ENCODE measurements around the gene TGIF2LY. TPM values are rescaled to one million over a fixed set of nuclear protein-coding genes. Genes with fewer than 3 reads are reported as not detected.

Gene TGIF2LY
- total RNA-seq, result not detected in 2 replicates

DNA sequence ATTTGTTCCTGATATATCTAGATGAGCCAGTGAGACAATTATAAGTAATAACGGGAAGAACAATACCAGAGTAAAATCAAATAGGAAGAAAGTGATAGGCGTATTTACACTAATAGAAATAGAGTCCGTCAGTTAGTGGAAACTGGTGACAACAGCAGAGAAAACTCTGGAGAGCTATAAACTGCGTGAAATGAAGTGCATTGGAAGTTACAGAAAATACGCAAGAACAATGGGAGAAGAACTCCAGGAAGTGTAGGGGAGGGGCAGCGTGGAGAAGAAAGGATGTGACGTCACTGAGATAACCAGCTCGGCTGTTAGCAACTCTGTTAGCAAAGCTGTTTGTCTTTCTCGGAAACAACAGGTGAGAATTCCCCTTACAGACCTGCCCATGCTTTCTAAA, at the start of gene TGIF2LY:
Gene TGIF2LY (plus strand): TSS at position 301 of the 400 bp plus-strand sequence. CDS start 178 bp downstream, outside the sequence.

